Activated T-helper 2 cell treated with anti-CD3 and anti-CD28 coated beads, Interferon-gamma antibody, Interleukin-2, Interleukin-4, amounts not matched to agents 10 μg/mL and 5 μg/mL and 100 μg/mL, durations not matched to agents 14 hours and 24 hours and 36 hours (primary cell): ENCODE results near the gene NBAS. TPM values are rescaled to one million over a fixed set of nuclear protein-coding genes. Genes with fewer than 3 reads are reported as not detected.
A peak's percentile ranks its signal among the peaks of the same experiment; 100 is the strongest.

Experiments used
- DNase-seq: peaks from one replicate; pipeline ENCODE4 v3.0.0; 2021; ENCODE audit warnings: low spot score
- H3K27ac Mint-ChIP-seq: one replicate; pipeline ENCODE4 v1.8.0; 2021; ENCODE audit warnings: mixed read lengths
- H3K27me3 Mint-ChIP-seq: one replicate; pipeline ENCODE4 v1.8.0; 2021; ENCODE audit warnings: low read depth, mixed read lengths
- H3K36me3 Mint-ChIP-seq: one replicate; pipeline ENCODE4 v1.8.0; 2021; ENCODE audit warnings: low read depth, mixed read lengths
- H3K4me1 Mint-ChIP-seq: one replicate; pipeline ENCODE4 v1.8.0; 2021; ENCODE audit warnings: low read depth, mixed read lengths
- H3K4me3 Mint-ChIP-seq: one replicate; pipeline ENCODE4 v1.8.0; 2021; ENCODE audit warnings: low read depth, mild to moderate bottlenecking, moderate library complexity, mixed read lengths
- H3K9me3 Mint-ChIP-seq: one replicate; pipeline ENCODE4 v1.8.0; 2021; ENCODE audit warnings: mixed read lengths
- intact Hi-C: fragments of 100-400 bp; cut with micrococcal nuclease; formaldehyde crosslinking; loops from one replicate; pipeline ENCODE4 v1.15.1; 2023
- total RNA-seq: library from RNA; stranded (reverse); gene quantifications from 2 replicates; pipeline ENCODE4 v1.2.3, GENCODE V29; 2022

The NBAS gene
- total RNA-seq, 1 donor from 2014 or later: 38.7 TPM

GRCh38 chr2:15182275-15182674 lies 378.9 kb downstream of the NBAS start:
- peaks cover 26% of the 10 kb centered on the region for H3K27me3 Mint-ChIP-seq
- no peak overlapping the region for H3K4me3 Mint-ChIP-seq
- peaks cover 34% of the 10 kb centered on the region for H3K36me3 Mint-ChIP-seq
- intact Hi-C loops: no loop called here
- no peak for DNase-seq
- H3K4me1 Mint-ChIP-seq: peaks cover 11% of the 10 kb centered on the region
- H3K9me3 Mint-ChIP-seq: no peaks in the 10 kb centered on the region
- H3K27ac Mint-ChIP-seq: no peak overlapping the region

- Mint-ChIP-seq H3K4me1 (peaks cover 21% of the 10 kb centered on the region), H3K27me3 (peaks cover 26% of the 10 kb centered on the region), H3K9me3 (no peaks in the 10 kb centered on the region), H3K4me3 (no peak overlapping the region), H3K27ac (no peak overlapping the region), H3K36me3 (peaks cover 36% of the 10 kb centered on the region)
- intact Hi-C loops: no loop called here
- no peak for DNase-seq
These were observed 379.9 kb downstream of the NBAS start for GRCh38 chr2:15181092-15181745.

- Mint-ChIP-seq H3K27ac (no peak overlapping the region), H3K36me3 (peaks cover 42% of the 10 kb centered on the region), H3K9me3 (no peaks in the 10 kb centered on the region), H3K27me3 (peaks cover 31% of the 10 kb centered on the region), H3K4me3 (no peak overlapping the region), H3K4me1 (peaks cover 30% of the 10 kb centered on the region)
- intact Hi-C loops: no loop called here
- DNase-seq: no peak
These were observed 380.8 kb downstream of the NBAS start for GRCh38 chr2:15180379-15180778.

- DNase-seq: no peak
- no peaks in the 10 kb centered on the region for H3K9me3 Mint-ChIP-seq
- H3K36me3 Mint-ChIP-seq: peaks cover 50% of the 10 kb centered on the region
- peaks cover 35% of the 10 kb centered on the region for H3K4me1 Mint-ChIP-seq
- intact Hi-C loops: loop anchor here (5.0 kb wide), 2 partner anchors 133 to 398 kb away; no protein-coding TSS in a partner anchor
- no peak overlapping the region for H3K4me3 Mint-ChIP-seq
- H3K27ac Mint-ChIP-seq: no peak overlapping the region
- peaks cover 31% of the 10 kb centered on the region for H3K27me3 Mint-ChIP-seq
These were observed 382.2 kb downstream of the NBAS start for GRCh38 chr2:15178946-15179345.

GRCh38 chr2:15177103-15177502 lies 384.0 kb downstream of the NBAS start:
- DNase-seq: peak; percentile 69
- Mint-ChIP-seq H3K9me3 (no peaks in the 10 kb centered on the region), H3K4me3 (no peak overlapping the region), H3K36me3 (peaks cover 55% of the 10 kb centered on the region), H3K27ac (peak overlapping the region; percentile 69), H3K4me1 (peaks cover 46% of the 10 kb centered on the region), H3K27me3 (peaks cover 34% of the 10 kb centered on the region)
- intact Hi-C loops: loop anchor here (1.0 to 5.0 kb wide), 8 partner anchors 35 to 416 kb away; partner anchors contain the start of gene NBAS

GRCh38 chr2:15176604-15177003 lies 384.5 kb downstream of the NBAS start:
- peaks cover 46% of the 10 kb centered on the region for H3K4me1 Mint-ChIP-seq
- peaks cover 55% of the 10 kb centered on the region for H3K36me3 Mint-ChIP-seq
- H3K27me3 Mint-ChIP-seq: peaks cover 34% of the 10 kb centered on the region
- no peak for DNase-seq
- H3K4me3 Mint-ChIP-seq: no peak overlapping the region
- no peaks in the 10 kb centered on the region for H3K9me3 Mint-ChIP-seq
- H3K27ac Mint-ChIP-seq: peak overlapping the region; percentile 69
- intact Hi-C loops: loop anchor here (1.0 to 5.0 kb wide), 8 partner anchors 34 to 416 kb away; partner anchors contain the start of gene NBAS

GRCh38 chr2:15174567-15174966 lies 386.6 kb downstream of the NBAS start:
- peaks cover 49% of the 10 kb centered on the region for H3K36me3 Mint-ChIP-seq
- DNase-seq: no peak
- no peaks in the 10 kb centered on the region for H3K9me3 Mint-ChIP-seq
- H3K4me1 Mint-ChIP-seq: peaks cover 46% of the 10 kb centered on the region
- intact Hi-C loops: no loop called here
- no peak overlapping the region for H3K27ac Mint-ChIP-seq
- no peak overlapping the region for H3K4me3 Mint-ChIP-seq
- H3K27me3 Mint-ChIP-seq: peaks cover 20% of the 10 kb centered on the region

- H3K4me3 Mint-ChIP-seq: no peak overlapping the region
- no peak overlapping the region for H3K27ac Mint-ChIP-seq
- H3K36me3 Mint-ChIP-seq: peaks cover 47% of the 10 kb centered on the region
- DNase-seq: no peak
- peaks cover 13% of the 10 kb centered on the region for H3K27me3 Mint-ChIP-seq
- peaks cover 43% of the 10 kb centered on the region for H3K4me1 Mint-ChIP-seq
- intact Hi-C loops: loop anchor here (1.0 kb wide), 2 partner anchors 31 to 205 kb away; no protein-coding TSS in a partner anchor
- H3K9me3 Mint-ChIP-seq: no peaks in the 10 kb centered on the region
These were observed 387.6 kb downstream of the NBAS start for GRCh38 chr2:15173501-15173900.

- Mint-ChIP-seq H3K36me3 (peaks cover 43% of the 10 kb centered on the region), H3K27me3 (peaks cover 10% of the 10 kb centered on the region), H3K27ac (no peak overlapping the region), H3K4me1 (peaks cover 39% of the 10 kb centered on the region), H3K9me3 (no peaks in the 10 kb centered on the region), H3K4me3 (no peak overlapping the region)
- DNase-seq: no peak
- intact Hi-C loops: loop anchor here (1.0 kb wide), 2 partner anchors 31 to 205 kb away; no protein-coding TSS in a partner anchor
These were observed 388.3 kb downstream of the NBAS start for GRCh38 chr2:15172825-15173224.

GRCh38 chr2:15170070-15170775 lies 390.9 kb downstream of the NBAS start:
- H3K9me3 Mint-ChIP-seq: no peaks in the 10 kb centered on the region
- peaks cover 22% of the 10 kb centered on the region for H3K36me3 Mint-ChIP-seq
- no peak overlapping the region for H3K4me3 Mint-ChIP-seq
- intact Hi-C loops: no loop called here
- no peak overlapping the region for H3K27ac Mint-ChIP-seq
- H3K4me1 Mint-ChIP-seq: peaks cover 15% of the 10 kb centered on the region
- peaks cover 5% of the 10 kb centered on the region for H3K27me3 Mint-ChIP-seq
- DNase-seq: no peak

- Mint-ChIP-seq H3K4me3 (no peak overlapping the region), H3K4me1 (peaks cover 15% of the 10 kb centered on the region), H3K27ac (no peak overlapping the region), H3K9me3 (no peaks in the 10 kb centered on the region), H3K27me3 (peaks cover 5% of the 10 kb centered on the region), H3K36me3 (peaks cover 18% of the 10 kb centered on the region)
- intact Hi-C loops: no loop called here
- no peak for DNase-seq
These were observed 391.6 kb downstream of the NBAS start for GRCh38 chr2:15169326-15170069.

GRCh38 chr2:15168116-15168515 lies 393.0 kb downstream of the NBAS start:
- Mint-ChIP-seq H3K9me3 (no peaks in the 10 kb centered on the region), H3K4me3 (no peak overlapping the region), H3K27me3 (peaks cover 3% of the 10 kb centered on the region), H3K27ac (no peak overlapping the region), H3K36me3 (peaks cover 9% of the 10 kb centered on the region), H3K4me1 (peaks cover 6% of the 10 kb centered on the region)
- intact Hi-C loops: no loop called here
- no peak for DNase-seq
